Hepatocyte (in vitro differentiated cells): ENCODE data around the gene RFPL2. TPM values are rescaled to one million over a fixed set of nuclear protein-coding genes. Genes with fewer than 3 reads are reported as not detected.

Source experiments
- DNase-seq: peaks from one replicate; pipeline ENCODE4 v3.0.0-alpha.2; 2016; ENCODE audit warnings: low spot score
- H2AFZ ChIP-seq: fragments of 200-600 bp; sonication (generic); 2 replicates; pipeline ENCODE4 v1.6.0; 2016; ENCODE audit warnings: antibody characterized with exemption, mild to moderate bottlenecking
- H3K27ac ChIP-seq: fragments of 200-600 bp; sonication (generic); 2 replicates; pipeline ENCODE4 v1.5.1; 2016; ENCODE audit warnings: mild to moderate bottlenecking
- H3K27me3 ChIP-seq: fragments of 200-600 bp; sonication (generic); 2 replicates; pipeline ENCODE4 v1.6.1; 2016
- H3K36me3 ChIP-seq: fragments of 200-600 bp; sonication (generic); replicated peaks from 2 replicates; pipeline ENCODE4 v1.5.1; 2016; ENCODE audit warnings: low read depth; ENCODE audit not compliant: insufficient read depth
- H3K4me1 ChIP-seq: fragments of 200-600 bp; sonication (generic); 2 replicates; pipeline ENCODE4 v1.5.1; 2016; ENCODE audit warnings: mild to moderate bottlenecking, moderate library complexity; ENCODE audit not compliant: insufficient read depth
- H3K4me2 ChIP-seq: fragments of 200-600 bp; sonication (generic); 2 replicates; pipeline ENCODE4 v1.6.0; 2016
- H3K4me3 ChIP-seq: fragments of 200-600 bp; sonication (generic); 2 replicates; pipeline ENCODE4 v1.5.1; 2016; ENCODE audit warnings: mild to moderate bottlenecking
- H3K79me2 ChIP-seq: fragments of 200-600 bp; sonication (generic); 2 replicates; pipeline ENCODE4 v1.6.0; 2017; ENCODE audit warnings: mild to moderate bottlenecking
- H3K9me2 ChIP-seq: fragments of 200-600 bp; sonication (generic); replicated peaks from 2 replicates; pipeline ENCODE4 v1.6.0; 2017; ENCODE audit warnings: mild to moderate bottlenecking; ENCODE audit not compliant: insufficient read depth
- H3K9me3 ChIP-seq: fragments of 200-600 bp; sonication (generic); 2 replicates; pipeline ENCODE4 v1.5.1; 2016; ENCODE audit warnings: low read depth, mild to moderate bottlenecking
- H4K20me1 ChIP-seq: fragments of 200-600 bp; sonication (generic); 2 replicates; pipeline ENCODE4 v1.6.0; 2016; ENCODE audit warnings: mild to moderate bottlenecking; ENCODE audit not compliant: insufficient read depth, poor library complexity, severe bottlenecking
- CTCF ChIP-seq: fragments of 200-600 bp; sonication (generic); IDR thresholded peaks from 2 replicates; pipeline ENCODE4 v1.5.1; 2016; ENCODE audit warnings: antibody characterized with exemption, mild to moderate bottlenecking; ENCODE audit not compliant: poor library complexity
- EZH2 ChIP-seq: fragments of 200-600 bp; sonication (generic); IDR thresholded peaks from 2 replicates; pipeline ENCODE4 v1.6.1; 2016; ENCODE audit warnings: antibody characterized with exemption, mild to moderate bottlenecking, borderline replicate concordance
- EZH2phosphoT487 ChIP-seq: fragments of 200-600 bp; sonication (generic); IDR thresholded peaks from one replicate; pipeline ENCODE4 v1.6.1; 2018; ENCODE audit warnings: antibody characterized with exemption, mild to moderate bottlenecking, low read depth, moderate library complexity; ENCODE audit not compliant: unreplicated experiment, severe bottlenecking
- whole genome bisulfite sequencing: methylation state at CpG from one replicate; pipeline ENCODE4 v1.1.6; 2016; ENCODE audit warnings: low lambda C conversion rate; ENCODE audit errors: missing lambda C conversion rate; 5-methylcytosine and 5-hydroxymethylcytosine counted together
- polyA plus RNA-seq: library from polyadenylated mRNA; unstranded; fragments of >200 nt; fragmentation: Nextera tagmentation; extraction: Ambion mirVana; gene quantifications from 2 replicates; pipeline ENCODE4 v1.2.1, GENCODE V29; 2016
- total RNA-seq: library from RNA; depleted of rRNA; stranded (reverse); fragments of >200 nt; gene quantifications from 2 replicates; pipeline ENCODE4 v1.2.3, GENCODE V29; 2014

Gene RFPL2
- total and polyA plus RNA-seq, 2 experiments from 2014 or later, result 0.97 TPM; not detected in 1

GRCh38 chr22:32246166-32246565, 41.3 kb upstream of the RFPL2 start:
- H3K27ac ChIP-seq, result no peak overlapping the region
- H3K4me3 ChIP-seq, result no peak overlapping the region
- H3K9me2 ChIP-seq, result no peaks in the 10 kb centered on the region
- H3K4me1 ChIP-seq, result peaks cover 20% of the 10 kb centered on the region
- H3K4me2 ChIP-seq, result no peak overlapping the region
- TF ChIP-seq EZH2 (no peak), CTCF (no peak), EZH2phosphoT487 (no peak)
- H3K9me3 ChIP-seq, result no peaks in the 10 kb centered on the region
- no peak overlapping the region for H2AFZ ChIP-seq
- H3K79me2 ChIP-seq, result no peaks in the 10 kb centered on the region
- H3K36me3 ChIP-seq, result no peaks in the 10 kb centered on the region
- no peak for DNase-seq
- H4K20me1 ChIP-seq, result no peaks in the 10 kb centered on the region
- WGBS, result 79% methylated on average over 5 of the region's 5 CpGs
- H3K27me3 ChIP-seq, result no peaks in the 10 kb centered on the region

DNA sequence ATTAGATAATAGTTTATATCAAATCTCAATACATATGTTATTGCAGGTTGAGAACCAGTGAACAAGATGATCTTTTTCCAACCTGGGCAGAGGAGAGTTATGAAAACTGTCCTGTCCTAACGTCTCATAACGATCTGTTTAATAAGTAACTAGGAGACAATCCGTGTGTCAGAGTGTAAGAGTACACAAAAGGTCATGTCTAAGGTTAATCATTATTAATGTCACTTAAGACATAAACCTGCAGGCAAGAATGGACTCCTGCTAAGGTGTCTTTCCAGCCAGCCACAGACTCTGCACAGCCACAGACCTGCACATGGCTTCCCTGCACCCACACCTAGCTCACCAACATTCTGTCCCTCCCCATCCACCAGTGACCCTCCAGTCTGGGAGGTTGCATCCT, 40.2 kb upstream of the RFPL2 start:
- Histone ChIP-seq H3K27ac (no peak overlapping the region), H3K4me3 (no peak overlapping the region), H3K79me2 (no peaks in the 10 kb centered on the region), H3K4me1 (peaks cover 21% of the 10 kb centered on the region), H4K20me1 (no peaks in the 10 kb centered on the region), H3K4me2 (peak overlapping the region; percentile 34), H3K9me3 (no peaks in the 10 kb centered on the region), H3K36me3 (no peaks in the 10 kb centered on the region), H3K9me2 (no peaks in the 10 kb centered on the region), H2AFZ (no peak overlapping the region), H3K27me3 (no peaks in the 10 kb centered on the region)
- DNase-seq, result peak; percentile 41
- TF ChIP-seq EZH2, result no peak
- TF ChIP-seq EZH2phosphoT487, result no peak
- TF ChIP-seq CTCF, result no peak
- WGBS, result 43% methylated on average over 3 of the region's 3 CpGs

DNA sequence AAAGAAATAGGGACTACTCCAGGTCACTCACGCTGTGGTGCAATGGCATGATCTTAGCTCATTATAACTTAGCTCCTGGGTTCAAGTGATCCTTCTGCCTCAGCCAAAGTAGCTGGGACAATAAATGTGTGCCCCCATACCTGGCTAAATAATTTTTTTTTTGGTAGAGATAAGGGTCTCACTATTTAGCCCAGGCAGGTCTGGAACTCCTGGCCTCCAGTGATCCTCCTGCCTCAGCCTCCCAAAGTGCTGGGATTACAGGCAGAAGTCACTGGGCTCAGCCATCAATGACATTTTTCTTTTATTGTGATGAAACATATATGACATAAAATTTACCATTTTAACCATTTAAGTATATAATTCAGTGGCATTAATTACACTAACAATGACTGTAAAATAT, 39.7 kb upstream of the RFPL2 start:
- Histone ChIP-seq H3K79me2 (no peaks in the 10 kb centered on the region), H3K27me3 (no peaks in the 10 kb centered on the region), H3K36me3 (no peaks in the 10 kb centered on the region), H3K4me1 (peaks cover 21% of the 10 kb centered on the region), H3K4me2 (peak overlapping the region; percentile 34), H4K20me1 (no peaks in the 10 kb centered on the region), H3K4me3 (no peak overlapping the region), H3K9me2 (no peaks in the 10 kb centered on the region), H3K27ac (no peak overlapping the region), H2AFZ (no peak overlapping the region), H3K9me3 (no peaks in the 10 kb centered on the region)
- TF ChIP-seq CTCF (no peak), EZH2phosphoT487 (no peak)
- no peak for DNase-seq
- WGBS, result 89% methylated on average over 1 of the region's 1 CpG

GRCh38 chr22:32240461-32240860, 35.6 kb upstream of the RFPL2 start:
- Histone ChIP-seq H3K4me1 (peaks cover 8% of the 10 kb centered on the region), H4K20me1 (no peaks in the 10 kb centered on the region), H3K9me2 (no peaks in the 10 kb centered on the region), H3K79me2 (no peaks in the 10 kb centered on the region), H2AFZ (no peak overlapping the region), H3K27me3 (no peaks in the 10 kb centered on the region), H3K4me2 (no peak overlapping the region), H3K9me3 (no peaks in the 10 kb centered on the region), H3K27ac (no peak overlapping the region), H3K4me3 (no peak overlapping the region), H3K36me3 (no peaks in the 10 kb centered on the region)
- WGBS, result 83% methylated on average over 2 of the region's 2 CpGs
- no peak for DNase-seq
- TF ChIP-seq EZH2phosphoT487 (no peak), EZH2 (no peak), CTCF (no peak)
